NT2/D1 (cell line): ENCODE measurements around the gene KLF6.
A peak's percentile ranks its signal among the peaks of the same experiment; 100 is the strongest.

Experiments used
- DNase-seq: peaks from one replicate; pipeline ENCODE4 v3.0.0-alpha.2; 2011; ENCODE audit warnings: low read depth, low spot score
- H3K27me3 ChIP-seq: 2 replicates; pipeline ENCODE4 v1.6.0; 2011; ENCODE audit warnings: mild to moderate bottlenecking; ENCODE audit not compliant: insufficient read length, insufficient read depth
- H3K36me3 ChIP-seq: 2 replicates; pipeline ENCODE4 v1.6.1; 2011; ENCODE audit warnings: mild to moderate bottlenecking, low read length, mixed read lengths; ENCODE audit not compliant: insufficient read depth, insufficient read length
- H3K4me1 ChIP-seq: 2 replicates; pipeline ENCODE4 v1.5.1; 2011; ENCODE audit not compliant: insufficient read depth, insufficient read length
- H3K4me3 ChIP-seq: 2 replicates; pipeline ENCODE4 v1.5.1; 2011; ENCODE audit warnings: low read depth; ENCODE audit not compliant: insufficient read length
- H3K9ac ChIP-seq: 2 replicates; pipeline ENCODE4 v1.6.0; 2011; ENCODE audit warnings: low read depth; ENCODE audit not compliant: insufficient read length
- H3K9me3 ChIP-seq: 2 replicates; pipeline ENCODE4 v1.5.1; 2011; ENCODE audit warnings: mild to moderate bottlenecking, low read length; ENCODE audit not compliant: insufficient read depth
- SUZ12 ChIP-seq: IDR thresholded peaks from 2 replicates; pipeline ENCODE4 v1.6.1; 2011; ENCODE audit not compliant: insufficient read length, insufficient read depth; ENCODE audit errors: extremely low read depth
- YY1 ChIP-seq: IDR thresholded peaks from 2 replicates; pipeline ENCODE4 v1.6.1; 2011; ENCODE audit not compliant: insufficient read length, insufficient read depth
- ZNF274 ChIP-seq: IDR thresholded peaks from 2 replicates; pipeline ENCODE4 v1.6.1; 2011; ENCODE audit warnings: mild to moderate bottlenecking, low read depth, low read length

The KLF6 gene

DNA sequence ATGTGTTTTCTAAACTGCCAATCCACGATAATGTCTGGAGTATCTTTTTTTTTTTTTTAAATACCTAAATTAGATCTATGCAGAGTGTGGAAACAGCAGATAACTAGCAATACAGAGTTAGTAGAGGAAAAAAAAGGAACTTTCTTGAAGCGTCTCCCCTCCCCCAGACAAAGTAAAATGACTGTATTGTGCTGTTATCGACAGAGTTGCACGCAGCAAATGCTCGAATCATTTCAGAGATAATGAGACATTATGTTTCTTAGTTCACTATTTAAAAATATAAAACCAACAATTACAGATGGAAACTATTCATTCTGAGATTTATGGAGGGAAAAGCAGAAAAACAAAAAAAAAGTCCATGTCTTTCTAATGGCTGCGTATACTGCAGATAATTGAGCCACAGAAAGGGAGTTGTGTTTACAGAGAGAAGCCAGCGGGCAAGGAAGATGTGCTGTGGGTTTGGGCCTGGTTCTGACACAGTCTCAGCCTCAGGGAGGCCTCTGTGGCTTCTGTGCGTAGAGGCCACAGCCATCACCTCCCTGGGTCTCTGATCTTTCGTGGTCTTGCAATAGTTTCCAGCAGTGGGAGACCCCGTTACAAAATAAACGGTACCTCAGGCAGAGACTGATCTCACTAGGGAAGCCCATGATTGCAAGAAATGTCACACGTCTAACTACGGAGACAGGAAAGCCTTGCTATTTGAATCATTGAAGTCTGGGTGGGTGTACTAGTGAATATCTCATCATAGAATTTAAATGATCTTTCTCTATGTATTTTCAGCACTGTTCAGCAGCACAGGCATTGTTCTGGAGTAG lies 19.1 kb upstream of the KLF6 start:
- no peak for DNase-seq
- Histone ChIP-seq H3K36me3 (no peaks in the 10 kb centered on the region), H3K4me3 (no peak overlapping the region), H3K9ac (peak overlapping the region; percentile 17), H3K9me3 (no peaks in the 10 kb centered on the region), H3K4me1 (no peaks in the 10 kb centered on the region), H3K27me3 (no peaks in the 10 kb centered on the region)
- TF ChIP-seq YY1 (no peak), SUZ12 (no peak), ZNF274 (no peak)

GRCh38 chr10:3803295-3803926 lies 18.4 kb upstream of the KLF6 start:
- TF ChIP-seq ZNF274 (no peak), SUZ12 (no peak), YY1 (no peak)
- DNase-seq = no peak
- Histone ChIP-seq H3K4me3 (no peak overlapping the region), H3K9ac (no peak overlapping the region), H3K36me3 (no peaks in the 10 kb centered on the region), H3K27me3 (no peaks in the 10 kb centered on the region), H3K4me1 (no peaks in the 10 kb centered on the region), H3K9me3 (no peaks in the 10 kb centered on the region)

GRCh38 chr10:3802526-3803265 lies 17.7 kb upstream of the KLF6 start:
- no peaks in the 10 kb centered on the region for H3K36me3 ChIP-seq
- no peak for DNase-seq
- H3K27me3 ChIP-seq = no peaks in the 10 kb centered on the region
- no peaks in the 10 kb centered on the region for H3K4me1 ChIP-seq
- H3K9me3 ChIP-seq = no peaks in the 10 kb centered on the region
- no peak overlapping the region for H3K9ac ChIP-seq
- no peak overlapping the region for H3K4me3 ChIP-seq
- TF ChIP-seq ZNF274 (no peak), SUZ12 (no peak), YY1 (no peak)

GRCh38 chr10:3801558-3802192 lies 16.7 kb upstream of the KLF6 start:
- H3K4me1 ChIP-seq = no peaks in the 10 kb centered on the region
- no peak for DNase-seq
- no peak overlapping the region for H3K4me3 ChIP-seq
- no peaks in the 10 kb centered on the region for H3K27me3 ChIP-seq
- H3K36me3 ChIP-seq = no peaks in the 10 kb centered on the region
- no peak for TF ChIP-seq YY1
- TF ChIP-seq SUZ12 = no peak
- TF ChIP-seq ZNF274 = no peak
- H3K9ac ChIP-seq = no peak overlapping the region
- H3K9me3 ChIP-seq = no peaks in the 10 kb centered on the region

DNA sequence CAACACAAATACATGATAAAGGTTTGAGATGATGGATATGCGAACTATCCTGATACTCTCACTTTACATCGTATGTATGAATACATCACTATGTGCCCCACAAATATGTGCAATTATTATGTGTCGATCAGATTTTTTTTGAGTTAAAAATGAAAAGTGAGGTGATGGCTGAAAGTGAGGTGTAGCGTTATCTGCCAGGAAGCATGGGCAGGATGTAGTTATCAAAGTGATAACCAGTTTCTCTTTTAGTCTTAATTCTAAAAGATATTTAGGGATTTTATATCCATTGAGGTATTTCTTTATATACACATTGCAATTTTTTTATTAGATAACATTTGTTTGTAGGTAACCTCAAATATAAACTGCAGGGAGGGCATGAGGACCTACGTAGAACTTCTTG lies 15.6 kb upstream of the KLF6 start:
- TF ChIP-seq YY1 (no peak), ZNF274 (no peak), SUZ12 (no peak)
- Histone ChIP-seq H3K4me1 (no peaks in the 10 kb centered on the region), H3K9me3 (no peaks in the 10 kb centered on the region), H3K36me3 (no peaks in the 10 kb centered on the region), H3K9ac (no peak overlapping the region), H3K4me3 (no peak overlapping the region), H3K27me3 (no peaks in the 10 kb centered on the region)
- DNase-seq = no peak

DNA sequence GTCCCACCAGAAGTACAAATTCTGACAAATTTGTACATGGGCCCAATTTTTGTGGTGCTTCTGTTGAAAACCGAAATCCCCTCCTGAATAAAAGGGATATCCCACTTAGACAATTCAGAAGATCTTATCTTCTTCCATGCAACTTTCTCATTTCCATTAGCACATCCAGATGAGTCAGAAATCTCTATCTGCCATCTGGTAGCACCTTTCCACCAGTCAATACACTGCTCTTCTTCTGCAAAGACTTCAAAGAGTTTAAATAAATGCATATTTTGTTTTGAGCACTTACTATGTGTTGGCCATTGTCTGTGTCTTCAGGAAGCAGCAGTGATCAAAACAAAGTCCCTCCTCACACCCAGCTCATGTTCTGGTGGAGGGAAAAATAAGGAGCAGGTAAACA lies 12.7 kb upstream of the KLF6 start:
- Histone ChIP-seq H3K9me3 (peaks cover 13% of the 10 kb centered on the region), H3K36me3 (no peaks in the 10 kb centered on the region), H3K9ac (no peak overlapping the region), H3K4me1 (no peaks in the 10 kb centered on the region), H3K27me3 (no peaks in the 10 kb centered on the region), H3K4me3 (no peak overlapping the region)
- TF ChIP-seq ZNF274 (no peak), SUZ12 (no peak), YY1 (no peak)
- no peak for DNase-seq
